ENCODE data around the gene FKBP2. TPM values are rescaled to one million over a fixed set of nuclear protein-coding genes. Genes with fewer than 3 reads are reported as not detected.

The FKBP2 gene
- total and polyA plus RNA-seq, 2 of the 13 experiments (the other 11 are each of a cell fraction or from before 2014, with no cell fraction given): 30.1 to 53.3 TPM

GRCh38 chr11:64225608-64226506 lies 15.0 kb upstream of the FKBP2 start, which contains the start of the genes NUDT22 and TRPT1 (continued):
- TF ChIP-seq DZIP1 (CRISPR knock-in tag; IDR thresholded peaks at IDR 0.05) (no peak), BRF2 (CRISPR knock-in tag; IDR thresholded peaks at IDR 0.05) (no peak), HNF1A (IDR thresholded peaks at IDR 0.05; ENCODE audit: low read depth) (no peak), HNF1A (CRISPR knock-in tag; IDR thresholded peaks at IDR 0.05; ENCODE audit: borderline replicate concordance) (no peak), PRDM15 (CRISPR knock-in tag; IDR thresholded peaks at IDR 0.05) (no peak), HIC2 (CRISPR knock-in tag; IDR thresholded peaks at IDR 0.05; ENCODE audit: low read depth) (no peak; the same call in 1 of the 2 replicates), PRDM4 (CRISPR knock-in tag; IDR thresholded peaks at IDR 0.05; ENCODE audit: borderline replicate concordance) (no peak), ZMYM4 (CRISPR knock-in tag; IDR thresholded peaks at IDR 0.05) (peak; percentile 48; the same call in 1 of the 2 replicates)

All from HepG2 (cell line).